Activated T-cell treated with anti-CD3 and anti-CD28 coated beads, Interleukin-2, amount 50 U/mL, for 48 hours (primary cell): Measurements from ENCODE around the gene MYO1H.
"Not testable (repeated sequence)": the region's sequence is repeated elsewhere in the genome, so short reads cannot be mapped to it uniquely, and the experiment has no call there.

Source experiments
- DNase-seq, 2 experiments: peaks; one replicate each; pipeline ENCODE4 v3.0.0-alpha.2; 2020

Gene MYO1H

GRCh38 chr12:109347589-109347988, at the start of gene MYO1H:
MYO1H (plus strand) TSS chr12:109347900; CDS start chr12:109347961, 61 bp downstream.
- no peak for DNase-seq

DNA sequence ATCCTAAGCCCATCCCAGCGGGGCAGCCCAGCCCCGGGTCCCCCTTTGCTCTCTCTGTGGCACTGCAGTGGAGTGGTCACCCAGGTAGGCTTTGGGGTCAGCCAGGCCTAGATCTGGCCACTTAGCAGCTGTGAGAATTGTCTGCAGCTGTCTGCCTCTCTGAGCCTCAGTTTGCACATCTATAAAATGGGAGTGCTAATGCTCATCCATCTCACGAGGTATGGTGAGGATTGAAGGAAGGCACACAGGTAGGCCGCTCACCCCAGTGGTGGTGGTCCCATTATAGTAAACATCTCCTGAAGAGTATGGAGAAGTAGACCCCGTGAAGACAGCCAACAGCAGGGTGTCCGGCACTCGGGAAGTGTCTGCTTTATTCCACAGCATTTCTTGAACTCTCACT, 47.9 kb upstream of the MYO1H start:
- no peak for DNase-seq

- no peak for DNase-seq
Observed at GRCh38 chr12:109301643-109302168, 46.0 kb upstream of the MYO1H start.

- no peak for DNase-seq
Observed at GRCh38 chr12:109302358-109302757, 45.3 kb upstream of the MYO1H start.

GRCh38 chr12:109302770-109303169, 44.9 kb upstream of the MYO1H start:
- no peak for DNase-seq

DNA sequence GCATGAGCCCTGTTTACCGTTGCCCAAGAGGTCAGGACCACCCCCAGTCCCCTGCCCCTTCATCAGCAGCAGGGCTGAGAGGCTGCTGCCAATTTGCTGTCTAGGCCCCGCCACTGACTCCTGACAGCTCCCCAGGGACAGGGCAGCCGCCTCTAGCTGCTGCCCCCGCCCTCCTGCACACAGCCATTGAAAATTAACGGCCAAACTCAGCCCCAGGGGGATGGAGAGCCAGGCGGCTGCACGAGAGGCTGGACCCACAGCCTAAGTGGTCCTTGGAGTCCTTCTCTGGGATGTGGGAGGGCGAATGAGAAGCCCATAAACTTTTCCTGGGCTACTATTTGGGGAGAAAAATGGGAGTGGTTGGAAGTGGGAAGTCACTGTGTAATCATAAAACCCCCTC, 43.2 kb upstream of the MYO1H start:
- no peak for DNase-seq

GRCh38 chr12:109305547-109305946, 42.2 kb upstream of the MYO1H start:
- DNase-seq, result no peak

- DNase-seq, result no peak
Observed at GRCh38 chr12:109307051-109307450, 40.6 kb upstream of the MYO1H start.

DNA sequence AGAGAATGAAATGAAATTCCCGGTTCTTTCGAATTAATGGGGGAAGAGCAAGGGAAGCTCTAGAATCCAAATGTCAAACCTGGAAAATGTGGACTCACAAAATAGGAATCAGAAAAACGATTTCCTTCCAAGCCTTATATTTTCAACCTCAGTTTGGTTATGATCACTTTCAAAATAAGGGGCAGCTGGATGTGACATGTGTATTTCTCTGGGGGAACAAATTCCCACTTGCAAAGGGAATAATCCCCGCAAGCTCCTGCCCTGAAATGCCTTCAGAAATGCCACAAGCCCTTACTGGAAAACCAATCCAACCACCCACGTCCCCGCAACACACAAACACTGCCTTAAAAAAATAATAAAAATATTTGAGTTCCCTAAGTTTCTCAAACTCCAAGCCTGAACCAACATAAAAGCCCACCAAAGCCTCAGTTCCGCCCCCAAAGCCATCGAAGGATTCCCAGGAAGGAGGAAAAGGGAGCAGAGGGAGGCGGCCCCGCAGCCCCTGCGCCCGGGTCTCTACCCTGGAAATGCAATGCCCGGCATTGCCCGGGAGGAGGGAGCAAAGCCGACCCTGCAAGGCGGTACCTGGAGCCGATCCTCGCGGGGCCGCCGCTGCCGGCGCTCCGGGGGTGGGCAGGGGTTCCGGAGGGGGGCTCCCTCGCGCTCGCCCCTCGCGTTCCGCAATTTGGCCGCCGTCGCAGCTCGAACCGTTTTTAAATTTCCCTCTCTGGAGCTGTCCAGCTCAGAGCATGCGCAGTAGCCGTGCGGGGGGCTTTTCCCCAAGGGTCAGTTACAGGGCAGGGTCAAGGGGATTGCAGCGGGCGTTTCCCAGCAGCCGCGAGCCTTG, 38.9 kb upstream of the MYO1H start, which contains the start of gene FOXN4:
TSS of gene FOXN4 (minus strand) at position 751 of the 847 bp plus-strand sequence. CDS start 963 bp downstream, outside the sequence.
- no peak for DNase-seq

DNA sequence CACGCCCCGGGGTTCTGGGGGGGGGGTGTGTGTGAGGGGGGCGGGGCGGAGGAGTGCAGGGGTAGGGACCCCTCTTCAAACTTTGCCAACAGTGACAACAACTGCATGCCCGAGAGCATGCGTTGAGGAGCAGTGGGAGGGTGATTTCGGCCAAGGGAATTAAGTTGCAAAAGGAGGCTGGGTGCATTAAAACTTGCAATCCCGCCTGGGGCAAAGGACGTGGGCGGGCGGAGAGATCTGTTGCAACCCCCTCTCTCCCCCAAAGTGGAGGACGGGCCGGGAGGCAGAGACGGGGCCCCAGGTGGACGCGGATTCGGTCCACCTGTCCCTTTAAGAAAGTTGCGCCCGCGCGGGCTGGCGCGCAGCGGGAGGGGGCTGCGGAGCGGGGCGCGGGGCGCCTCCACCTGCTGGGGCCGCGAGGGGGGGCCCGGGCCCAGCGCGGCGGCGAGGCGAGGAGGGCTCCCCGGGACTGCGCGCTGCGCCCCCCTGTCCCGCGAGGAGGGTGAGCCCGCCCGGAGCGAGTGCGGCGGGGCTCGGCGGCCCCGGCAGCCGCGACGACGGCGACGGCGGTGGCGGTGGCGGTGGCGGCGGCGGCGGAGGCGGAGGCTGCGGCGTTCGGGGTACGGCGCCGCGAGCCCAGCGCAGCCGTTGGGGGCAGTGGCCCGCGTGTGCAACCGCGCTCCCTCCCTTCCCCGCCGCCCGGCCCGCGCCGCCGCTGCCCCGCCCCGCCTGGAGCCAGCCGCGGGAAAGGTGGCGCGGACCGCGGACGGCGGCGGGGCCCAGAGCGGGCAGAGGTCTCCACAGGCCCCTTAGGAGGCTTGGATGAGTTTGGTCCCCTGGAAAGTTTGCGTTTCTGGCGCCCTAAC, 38.1 kb upstream of the MYO1H start:
- peak; percentile 25 for DNase-seq

DNA sequence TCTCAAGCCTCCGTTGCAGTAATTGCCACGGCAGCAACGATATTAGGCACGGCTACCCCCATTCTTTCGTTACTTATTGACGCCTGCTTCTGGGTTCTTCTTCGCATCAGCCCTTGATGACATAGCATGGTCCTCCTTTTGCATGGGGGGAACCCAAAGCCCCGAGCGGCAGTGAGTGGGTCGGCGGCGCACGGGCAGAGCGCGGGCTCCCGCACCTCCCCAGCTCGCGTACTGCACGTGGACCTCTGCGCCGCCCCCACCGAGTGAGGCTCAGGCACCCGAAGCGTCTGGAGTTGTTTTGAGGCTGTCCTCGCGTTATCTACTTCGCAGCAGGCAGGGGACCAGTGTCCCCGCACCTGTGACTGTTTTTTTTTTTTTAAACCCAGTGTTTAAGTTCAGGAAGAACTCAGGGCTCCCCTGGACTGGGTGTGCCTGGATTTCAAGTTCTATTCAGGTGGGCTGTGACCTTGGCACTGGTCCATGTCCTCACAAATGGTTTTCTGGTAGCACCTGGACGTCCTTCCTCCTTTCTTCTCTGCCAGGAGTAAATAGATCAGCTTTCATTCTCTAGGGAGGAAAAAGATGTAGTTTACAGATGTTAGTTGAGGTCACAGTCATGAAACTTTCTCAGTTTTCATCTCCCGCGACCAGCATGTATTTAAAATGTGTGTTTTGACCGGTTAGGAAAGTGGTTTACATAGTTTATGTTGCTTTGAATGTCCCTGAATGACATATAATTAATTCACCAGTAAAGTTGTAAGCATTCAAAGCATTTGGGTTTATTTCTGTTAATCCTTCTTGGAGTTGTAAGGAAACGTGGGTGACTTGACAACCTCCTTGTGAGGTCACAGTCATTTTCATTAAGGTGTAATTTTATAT, 37.2 kb upstream of the MYO1H start:
- DNase-seq, result peak in 1 of 2 experiments; percentile 25

DNA sequence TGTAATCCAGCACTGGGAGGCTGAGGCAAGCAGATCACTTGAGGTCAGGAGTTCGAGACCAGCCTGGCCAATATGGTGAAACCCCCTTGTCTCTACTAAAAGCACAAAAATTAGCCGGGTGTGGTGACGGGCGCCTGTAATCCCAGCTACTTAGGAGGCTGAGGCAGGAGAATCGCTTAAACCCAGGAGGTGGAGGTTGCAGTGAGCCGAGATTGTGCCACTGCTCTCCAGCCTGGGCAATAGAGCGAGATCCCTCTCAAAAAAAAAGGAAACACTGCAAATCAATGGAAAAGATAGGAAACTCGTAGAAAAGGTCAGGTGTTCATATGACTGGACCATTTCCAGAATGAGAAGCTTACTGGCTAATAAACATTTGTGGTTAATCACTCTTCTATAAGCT, 26.4 kb upstream of the MYO1H start:
- DNase-seq, result not testable (repeated sequence)

DNA sequence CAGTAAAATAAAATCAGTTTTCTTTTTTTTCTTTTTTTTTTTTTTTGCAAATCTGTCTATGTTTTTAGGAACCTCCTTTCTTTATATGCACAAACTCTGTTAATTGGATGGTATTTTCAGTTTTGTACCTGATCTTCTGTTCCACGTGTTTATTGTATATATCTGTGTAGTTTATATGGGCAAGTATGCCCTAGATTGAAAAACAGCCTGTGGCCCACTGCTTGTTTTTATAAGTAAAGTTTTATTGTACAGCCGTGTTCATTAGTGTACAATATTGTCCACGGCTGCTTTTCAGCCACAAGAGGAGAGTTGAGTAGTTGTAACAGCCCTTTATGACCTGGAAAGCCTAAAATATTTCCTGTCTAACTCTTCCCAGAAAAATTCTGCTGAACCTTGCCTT, 18.7 kb upstream of the MYO1H start:
- DNase-seq, result no peak

GRCh38 chr12:109329686-109330085, 18.0 kb upstream of the MYO1H start:
- no peak for DNase-seq

DNA sequence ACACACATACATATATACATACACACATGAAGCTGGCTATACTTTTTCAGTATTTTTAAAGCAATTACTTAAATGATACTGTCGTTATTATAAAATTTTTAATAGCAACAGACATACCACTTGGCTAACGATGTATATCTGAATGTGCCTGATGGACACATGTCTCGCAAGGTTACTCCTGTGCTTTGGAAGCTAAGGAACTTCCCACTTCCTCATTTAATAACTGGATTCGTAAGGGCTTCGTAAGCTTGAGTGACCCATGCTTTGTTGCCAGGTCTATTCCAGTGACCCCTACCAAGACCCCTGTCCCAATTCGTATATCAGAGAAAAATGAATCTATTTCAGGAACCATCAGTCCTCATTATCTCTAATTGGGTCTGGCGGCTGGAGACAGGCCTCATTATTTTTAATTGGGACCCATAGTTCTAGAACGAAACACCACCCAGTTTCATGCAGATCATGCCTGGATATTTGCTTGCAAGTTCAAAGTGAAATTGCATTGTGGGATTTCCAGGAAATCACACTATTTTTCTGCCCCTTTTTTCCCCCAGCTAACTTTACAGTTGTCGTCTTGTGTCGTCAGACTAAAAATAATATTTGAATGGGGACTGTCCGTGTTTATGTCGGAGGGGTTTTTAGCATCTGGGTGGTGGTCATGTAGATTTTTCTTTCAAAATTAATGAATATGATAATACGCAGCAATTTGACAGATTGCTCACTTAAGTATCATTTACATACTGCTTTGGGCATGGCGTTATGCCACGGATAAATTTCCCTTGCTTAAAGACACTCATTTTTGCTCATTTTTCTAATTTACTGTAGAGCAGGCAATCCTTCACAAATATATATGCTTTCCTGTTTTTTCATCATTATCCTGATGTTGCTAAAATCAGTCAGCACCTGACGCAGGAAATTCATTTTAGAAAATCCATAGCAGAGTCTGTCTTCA, 17.1 kb upstream of the MYO1H start:
- no peak for DNase-seq

DNA sequence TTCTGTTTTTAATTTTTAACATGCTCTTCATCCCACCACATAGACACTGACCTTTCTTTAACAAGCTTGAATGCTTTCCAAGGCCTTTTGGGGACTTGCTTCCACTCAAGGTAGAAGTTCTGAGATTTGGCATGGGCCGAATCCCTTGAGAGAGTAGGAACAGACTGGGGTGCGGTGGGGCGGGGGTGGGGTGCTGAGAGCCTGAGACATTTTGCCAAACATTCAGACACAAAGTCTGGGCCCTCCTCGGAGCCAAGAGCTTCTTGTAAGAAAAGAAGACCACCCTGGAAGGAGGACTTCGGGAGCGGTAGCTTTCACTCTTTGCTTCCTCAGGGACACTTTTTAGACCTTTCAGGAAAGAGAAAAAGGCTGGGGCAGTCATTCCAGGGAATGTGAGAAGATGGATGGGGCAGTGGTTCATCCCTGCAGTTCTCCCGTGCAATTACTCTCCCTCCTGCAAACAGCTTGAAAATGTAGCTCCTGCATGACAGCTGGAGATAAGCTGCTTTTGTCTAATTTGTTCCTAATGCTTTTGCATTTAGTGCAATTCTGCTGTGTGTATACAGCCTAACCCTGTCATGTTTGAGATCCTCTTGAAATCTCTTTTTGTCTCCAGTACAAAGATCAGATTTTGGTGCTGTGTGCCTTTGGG, 16.3 kb upstream of the MYO1H start:
- no peak for DNase-seq

- DNase-seq, result no peak
Observed at GRCh38 chr12:109334887-109335286, 12.8 kb upstream of the MYO1H start.

GRCh38 chr12:109336593-109336992, 11.1 kb upstream of the MYO1H start:
- DNase-seq, result no peak

- DNase-seq, result no peak
Observed at GRCh38 chr12:109343677-109344076, 4.0 kb upstream of the MYO1H start.

DNA sequence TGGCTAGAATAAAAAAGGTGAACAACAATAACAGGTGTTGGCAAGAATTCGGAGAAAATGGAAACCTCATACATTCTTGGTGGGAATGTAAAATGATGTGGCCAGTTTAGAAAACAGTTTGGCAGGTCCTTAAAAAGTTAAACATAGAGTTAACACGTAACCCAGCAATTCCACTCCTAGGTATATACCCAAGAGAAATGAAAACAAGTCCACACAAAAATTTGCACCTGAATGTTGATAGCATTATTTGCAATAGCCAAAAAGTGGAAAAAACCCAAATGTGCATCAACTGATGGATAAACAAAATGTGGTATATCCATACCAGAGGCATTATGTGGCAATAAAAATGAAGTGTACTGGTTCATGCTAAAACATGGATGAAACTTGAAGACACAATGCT, 2.3 kb upstream of the MYO1H start:
- DNase-seq, result no peak

GRCh38 chr12:109346920-109347319, 780 bp upstream of the MYO1H start:
- peak; percentile 34 to 41 for DNase-seq
